Liver (tissue), 9 donors: Measurements from ENCODE around the gene TSPEAR. TPM values are rescaled to one million over a fixed set of nuclear protein-coding genes. Genes with fewer than 3 reads are reported as not detected.

Experiments
- DNase-seq: peaks from one replicate; pipeline ENCODE4 v3.0.0-alpha.2; 2017; ENCODE audit warnings: low spot score
- H3K27ac ChIP-seq, 2 donors: one replicate each; pipeline ENCODE4 v1.7.0; 2013; ENCODE audit warnings: inconsistent platforms in 2 of 2, low read length in 2 of 2, control low read depth in 1 of 2, low read depth in 1 of 2, mild to moderate bottlenecking in 1 of 2
- H3K27me3 ChIP-seq, 4 donors: one replicate each; pipeline versions ENCODE4 v1.6.1 to v1.7.0; 2013; ENCODE audit warnings: low read length in 3 of 4, inconsistent platforms in 1 of 4, mild to moderate bottlenecking in 1 of 4, moderate library complexity in 1 of 4; ENCODE audit not compliant: control insufficient read depth in 4 of 4, insufficient read depth in 4 of 4
- H3K36me3 ChIP-seq, 4 donors: one replicate each; pipeline versions ENCODE4 v1.6.1 to v1.7.0; 2013; ENCODE audit warnings: low read length in 3 of 4, mild to moderate bottlenecking in 3 of 4, low read depth in 1 of 4, moderate library complexity in 1 of 4; ENCODE audit not compliant: control insufficient read depth in 4 of 4, insufficient read depth in 3 of 4
- H3K4me1 ChIP-seq, 4 donors: one replicate each; pipeline versions ENCODE4 v1.6.1 to v1.7.0; 2013; ENCODE audit warnings: low read length in 3 of 4, mild to moderate bottlenecking in 3 of 4, moderate library complexity in 1 of 4; ENCODE audit not compliant: control insufficient read depth in 4 of 4, insufficient read depth in 4 of 4
- H3K4me3 ChIP-seq, 3 donors: one replicate each; pipeline versions ENCODE4 v1.6.1 to v1.7.0; 2013; ENCODE audit warnings: low read length in 3 of 3, control low read depth in 1 of 3, low read depth in 1 of 3, mild to moderate bottlenecking in 1 of 3
- H3K9ac ChIP-seq, 2 donors: one replicate each; pipeline ENCODE4 v1.7.0; 2013; ENCODE audit warnings: low read length in 2 of 2, mild to moderate bottlenecking in 2 of 2, moderate library complexity in 2 of 2, control low read depth in 1 of 2, low read depth in 1 of 2
- H3K9me3 ChIP-seq, 4 donors: one replicate each; pipeline versions ENCODE4 v1.6.1 to v1.7.0; 2013; ENCODE audit warnings: low read length in 3 of 4; ENCODE audit not compliant: control insufficient read depth in 4 of 4
- ATF3 ChIP-seq: IDR thresholded peaks from 2 replicates; pipeline ENCODE4 v1.6.1; 2016; ENCODE audit warnings: antibody characterized with exemption
- CTCF ChIP-seq: fragments of 150-350 bp; IDR thresholded peaks from 2 replicates; pipeline ENCODE4 v1.5.1; 2017; ENCODE audit warnings: improper control_type of control experiment, low read depth, low read length; ENCODE audit not compliant: missing input control
- EGR1 ChIP-seq, 2 donors: IDR thresholded peaks; 2 replicates each; pipeline ENCODE4 v1.6.1; 2016 to 2018; ENCODE audit warnings: antibody characterized with exemption in 2 of 2, low read depth in 2 of 2
- FOXA2 ChIP-seq: IDR thresholded peaks from 2 replicates; pipeline ENCODE4 v1.6.1; 2016; ENCODE audit warnings: antibody characterized with exemption
- GABPA ChIP-seq, 2 donors: IDR thresholded peaks in 1 of 2; conservative IDR thresholded peaks in 1 of 2; 2 replicates each; pipeline ENCODE4 v1.6.1; 2016; ENCODE audit warnings: antibody characterized with exemption in 2 of 2, mild to moderate bottlenecking in 1 of 2, moderate library complexity in 1 of 2
- HNF4A ChIP-seq, 2 donors: conservative IDR thresholded peaks; 2 replicates each; pipeline ENCODE4 v1.6.1; 2016; ENCODE audit warnings: antibody characterized with exemption in 2 of 2, mild to moderate bottlenecking in 2 of 2
- HNF4G ChIP-seq: IDR thresholded peaks from 2 replicates; pipeline ENCODE4 v1.6.1; 2016; ENCODE audit warnings: antibody characterized with exemption
- MAX ChIP-seq: IDR thresholded peaks from 2 replicates; pipeline ENCODE4 v1.6.1; 2016; ENCODE audit warnings: antibody characterized with exemption
- NR2F2 ChIP-seq: IDR thresholded peaks from 2 replicates; pipeline ENCODE4 v1.6.1; 2016; ENCODE audit warnings: antibody characterized with exemption
- RAD21 ChIP-seq, 2 donors: IDR thresholded peaks; 2 replicates each; pipeline ENCODE4 v1.6.1; 2016; ENCODE audit warnings: antibody characterized with exemption in 2 of 2, mild to moderate bottlenecking in 2 of 2
- SP1 ChIP-seq: IDR thresholded peaks from 2 replicates; pipeline ENCODE4 v1.6.1; 2018; ENCODE audit warnings: antibody characterized with exemption, mild to moderate bottlenecking
- ZBTB33 ChIP-seq: IDR thresholded peaks from 2 replicates; pipeline ENCODE4 v1.6.1; 2016; ENCODE audit warnings: antibody characterized with exemption
- WGBS: extraction: QIAGEN DNeasy Blood & Tissue Kit; methylation state at CpG from one replicate; pipeline ENCODE4 v1.1.7; 2013; 5-methylcytosine and 5-hydroxymethylcytosine counted together
- polyA plus RNA-seq, 2 donors: library from polyadenylated mRNA; stranded (reverse) in 1 of 2; unstranded in 1 of 2; fragments of 200-250 nt in 1 of 2; fragments of >200 nt in 1 of 2; fragmentation: Nextera tagmentation in 1 of 2; extraction: Ambion mirVana in 1 of 2; gene quantifications; one replicate each; pipeline versions ENCODE4 v1.2.1 to v1.2.3, GENCODE V29; 2013 to 2015
- total RNA-seq, 2 donors: library from RNA; depleted of rRNA; stranded (reverse); fragments of >200 nt; gene quantifications; one replicate each; pipeline ENCODE4 v1.2.3, GENCODE V29; 2014
- donor health status: healthy.
- donor health status: healthy.
- donor health status: healthy.
- donor health status: healthy.
- donor health status: healthy.

The TSPEAR gene
- total and polyA plus RNA-seq, 4 donors, result under 0.01 to 0.14 (median 0.01) TPM; not detected in 1

GRCh38 chr21:44495611-44496563 is 215.5 kb downstream of the TSPEAR start:
- no peak for DNase-seq
- no peak overlapping the region for H3K4me3 ChIP-seq
- H3K36me3 ChIP-seq, result peaks cover 0 to 2% (median 0%) of the 10 kb centered on the region in 4 donors
- no peak overlapping the region for H3K27ac ChIP-seq
- H3K9ac ChIP-seq, result no peak overlapping the region
- peaks cover 0 to 3% (median 2%) of the 10 kb centered on the region in 4 donors for H3K9me3 ChIP-seq
- TF ChIP-seq GABPA (IDR thresholded peaks at IDR 0.05 in 1 of 2, conservative IDR thresholded peaks at IDR 0.05 in 1 of 2), result no peak
- TF ChIP-seq SP1, result no peak
- no peak for TF ChIP-seq RAD21 (IDR thresholded peaks at IDR 0.05)
- TF ChIP-seq HNF4A (conservative IDR thresholded peaks at IDR 0.05), result no peak
- no peak for TF ChIP-seq ZBTB33
- no peak for TF ChIP-seq ATF3
- no peak for TF ChIP-seq FOXA2
- TF ChIP-seq MAX, result no peak
- no peak for TF ChIP-seq HNF4G
- H3K27me3 ChIP-seq, result no peaks in the 10 kb centered on the region
- 92% methylated on average over 16 of the region's 16 CpGs for WGBS
- H3K4me1 ChIP-seq, result no peaks in the 10 kb centered on the region

GRCh38 chr21:44494956-44495355 is 216.4 kb downstream of the TSPEAR start:
- 82% methylated on average over 13 of the region's 13 CpGs for WGBS
- Histone ChIP-seq H3K9ac (no peak overlapping the region), H3K4me3 (no peak overlapping the region)

More at GRCh38 chr21:44494956-44495355, 216.4 kb downstream of the TSPEAR start:
- peaks cover 0 to 3% (median 2%) of the 10 kb centered on the region in 4 donors for H3K9me3 ChIP-seq
- H3K36me3 ChIP-seq, result peaks cover 0 to 6% (median 3%) of the 10 kb centered on the region in 4 donors
- DNase-seq, result no peak
- TF ChIP-seq HNF4A (conservative IDR thresholded peaks at IDR 0.05) (no peak), CTCF (no peak), SP1 (no peak), ZBTB33 (no peak), GABPA (IDR thresholded peaks at IDR 0.05 in 1 of 2, conservative IDR thresholded peaks at IDR 0.05 in 1 of 2) (no peak), ATF3 (no peak), EGR1 (IDR thresholded peaks at IDR 0.05; ENCODE audit: low read depth in 2 of 2) (no peak), NR2F2 (no peak)
- H3K4me1 ChIP-seq, result no peaks in the 10 kb centered on the region
- no peaks in the 10 kb centered on the region for H3K27me3 ChIP-seq
- H3K27ac ChIP-seq, result no peak overlapping the region
